ES-I3 (cell line): ENCODE measurements around the gene ATG10.

Source experiments
- H3K36me3 ChIP-seq: 2 replicates; pipeline ENCODE4 v1.6.1; 2013; ENCODE audit warnings: mild to moderate bottlenecking, low read length, control low read depth, moderate library complexity; ENCODE audit not compliant: insufficient read depth
- H3K4me1 ChIP-seq: 2 replicates; pipeline ENCODE4 v1.6.1; 2013; ENCODE audit warnings: mild to moderate bottlenecking, control low read depth, low read length; ENCODE audit not compliant: insufficient read depth
- H3K9ac ChIP-seq: 2 replicates; pipeline ENCODE4 v1.6.1; 2013; ENCODE audit warnings: low read depth, mild to moderate bottlenecking, low read length, moderate library complexity
- H3K9me3 ChIP-seq: 2 replicates; pipeline ENCODE4 v1.6.1; 2013; ENCODE audit warnings: mild to moderate bottlenecking, low read length, moderate library complexity; ENCODE audit not compliant: control insufficient read depth, insufficient read depth

ATG10 gene

DNA sequence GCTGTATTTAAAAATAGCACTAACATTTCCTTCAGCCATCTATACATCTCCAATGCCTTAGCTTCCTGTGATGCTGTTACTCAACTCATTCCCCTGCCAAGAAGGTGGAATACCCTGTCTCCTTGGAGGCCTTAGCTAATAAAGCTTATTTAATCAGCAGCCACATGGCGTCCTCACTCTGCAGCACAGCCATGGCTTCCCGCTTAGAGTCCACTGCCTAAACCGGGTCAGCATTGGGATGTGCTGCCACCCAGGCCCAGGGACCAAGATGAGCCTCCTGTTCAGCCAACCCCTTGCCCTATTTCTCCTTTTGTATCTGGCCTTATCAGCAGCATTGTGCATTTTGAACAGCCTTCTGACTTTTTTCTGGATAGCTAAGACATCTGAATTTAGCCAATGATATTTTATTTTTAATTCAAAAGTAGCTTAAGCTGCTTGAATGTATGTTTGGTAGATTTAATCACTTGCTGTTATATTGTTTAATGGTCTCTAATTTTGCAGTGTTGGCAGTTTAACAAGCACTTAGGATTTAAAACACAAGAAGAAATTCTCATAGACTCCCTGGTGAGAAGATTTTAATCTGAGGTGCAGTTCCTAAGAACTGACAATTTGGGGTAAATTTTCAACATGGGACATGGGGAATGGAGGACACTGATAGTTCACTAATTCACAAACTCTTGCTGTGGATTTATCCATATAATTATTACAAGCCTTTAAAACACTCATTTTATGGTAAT is 193.3 kb downstream of the ATG10 start:
- Histone ChIP-seq H3K4me1 (peaks cover 52% of the 10 kb centered on the region), H3K9me3 (no peaks in the 10 kb centered on the region), H3K36me3 (no peaks in the 10 kb centered on the region), H3K9ac (no peak overlapping the region)

DNA sequence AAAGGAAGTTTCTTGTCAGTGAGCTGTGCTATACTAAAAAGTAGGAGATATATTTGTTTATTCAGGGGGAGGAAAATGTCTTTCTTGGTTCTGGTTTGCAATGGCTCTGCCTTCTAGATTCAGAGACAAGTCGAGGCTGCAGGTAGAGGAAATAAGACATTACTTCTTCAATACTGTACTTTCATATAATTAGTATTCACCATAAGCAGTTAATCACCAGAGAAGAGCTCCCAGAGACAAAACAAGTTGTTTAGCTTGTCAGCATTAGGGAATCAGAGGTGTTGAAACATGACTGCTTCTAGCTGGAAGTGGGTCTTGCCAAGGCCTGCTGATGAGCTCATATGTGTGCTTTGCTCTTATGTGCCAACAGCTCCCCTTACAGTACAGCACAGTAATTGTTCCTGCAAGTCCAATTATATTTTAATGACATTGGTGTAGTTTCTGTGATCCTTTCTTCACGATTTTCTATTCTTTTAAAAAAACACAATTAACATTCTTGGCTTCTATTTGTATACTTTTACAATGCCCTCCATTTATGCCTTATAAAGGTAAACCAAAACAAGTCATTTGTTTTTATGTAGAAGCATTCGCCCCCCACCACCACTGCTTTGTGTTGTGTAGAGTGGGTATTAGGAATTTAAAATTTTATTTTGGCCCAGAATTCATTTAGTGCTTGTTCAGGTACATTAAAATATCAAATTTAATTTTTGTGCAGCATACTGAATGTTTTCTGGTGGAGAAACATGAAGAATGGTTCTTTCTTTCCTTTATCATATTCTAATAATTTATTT is 194.1 kb downstream of the ATG10 start:
- no peaks in the 10 kb centered on the region for H3K9me3 ChIP-seq
- H3K36me3 ChIP-seq: no peaks in the 10 kb centered on the region
- H3K4me1 ChIP-seq: peaks cover 52% of the 10 kb centered on the region
- H3K9ac ChIP-seq: no peak overlapping the region

DNA sequence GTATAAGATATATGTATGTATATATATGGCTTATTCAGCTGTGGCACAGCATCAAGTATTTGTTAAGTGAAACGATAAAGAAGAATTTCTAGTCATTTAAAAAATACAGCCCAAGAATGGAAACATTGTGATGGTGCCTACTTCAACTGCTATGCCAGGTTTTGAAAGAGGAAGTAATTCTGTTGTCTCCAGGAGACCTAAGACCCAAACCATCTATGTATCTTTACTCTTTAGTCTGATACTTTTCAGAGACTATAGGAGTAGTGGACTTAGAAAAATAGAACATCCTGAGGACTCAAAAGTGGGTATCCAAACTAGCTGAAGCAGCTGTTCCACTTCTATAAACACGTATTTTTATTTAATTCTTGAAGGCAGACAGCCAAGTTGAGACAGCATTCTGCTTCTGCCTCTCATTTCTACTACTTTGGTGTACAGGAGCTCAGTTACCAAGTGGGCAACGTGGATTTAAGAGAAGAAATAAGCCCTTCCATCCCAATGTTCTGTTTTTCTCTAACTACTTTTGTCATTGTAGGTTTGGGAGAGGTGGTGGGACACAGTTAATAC is 195.6 kb downstream of the ATG10 start:
- H3K4me1 ChIP-seq: peaks cover 52% of the 10 kb centered on the region
- no peaks in the 10 kb centered on the region for H3K36me3 ChIP-seq
- H3K9ac ChIP-seq: no peak overlapping the region
- H3K9me3 ChIP-seq: no peaks in the 10 kb centered on the region

DNA sequence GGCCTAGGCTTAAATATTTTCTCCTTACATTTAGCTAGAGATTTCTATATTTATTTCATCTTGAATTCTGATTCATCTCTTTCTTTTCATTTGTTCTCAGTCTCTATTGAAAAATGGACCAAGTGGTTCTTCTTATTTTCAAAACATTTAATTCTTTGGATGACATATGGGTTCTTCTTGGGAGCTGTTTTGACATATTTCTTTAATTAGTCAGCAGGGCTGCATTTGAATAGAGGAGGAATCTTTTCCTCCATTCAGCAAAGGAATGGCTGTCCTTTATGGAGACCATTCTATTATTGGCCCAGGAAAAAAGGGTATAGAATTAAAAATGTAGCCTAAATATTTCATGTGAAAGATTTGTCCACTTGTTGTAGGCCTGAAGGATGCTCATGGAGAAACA is 196.5 kb downstream of the ATG10 start:
- no peaks in the 10 kb centered on the region for H3K36me3 ChIP-seq
- no peaks in the 10 kb centered on the region for H3K9me3 ChIP-seq
- 0 out of 2 replicates have a peak overlapping the region, but pooled peaks have one; percentile 6 for H3K9ac ChIP-seq
- H3K4me1 ChIP-seq: peaks cover 52% of the 10 kb centered on the region

DNA sequence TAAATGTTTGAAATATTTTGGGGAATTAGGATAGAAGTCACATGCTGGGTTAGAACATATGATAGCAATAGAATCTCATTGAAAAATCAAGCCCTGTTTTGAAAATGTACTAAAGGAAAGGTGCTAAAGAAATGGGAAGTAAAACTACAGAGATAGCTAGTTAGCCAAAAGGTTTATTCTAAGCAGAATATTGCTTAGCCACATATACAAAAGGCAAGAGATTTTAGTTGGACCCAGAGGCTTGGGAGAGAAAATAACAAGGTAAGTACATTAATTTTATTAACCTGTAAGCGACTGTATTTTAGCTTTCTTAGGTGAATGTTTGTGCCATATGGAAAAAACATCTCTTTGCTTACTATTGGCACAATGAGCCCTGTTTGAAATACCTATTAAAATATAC is 198.1 kb downstream of the ATG10 start:
- peaks cover 43% of the 10 kb centered on the region for H3K4me1 ChIP-seq
- no peak overlapping the region for H3K9ac ChIP-seq
- no peaks in the 10 kb centered on the region for H3K9me3 ChIP-seq
- no peaks in the 10 kb centered on the region for H3K36me3 ChIP-seq

DNA sequence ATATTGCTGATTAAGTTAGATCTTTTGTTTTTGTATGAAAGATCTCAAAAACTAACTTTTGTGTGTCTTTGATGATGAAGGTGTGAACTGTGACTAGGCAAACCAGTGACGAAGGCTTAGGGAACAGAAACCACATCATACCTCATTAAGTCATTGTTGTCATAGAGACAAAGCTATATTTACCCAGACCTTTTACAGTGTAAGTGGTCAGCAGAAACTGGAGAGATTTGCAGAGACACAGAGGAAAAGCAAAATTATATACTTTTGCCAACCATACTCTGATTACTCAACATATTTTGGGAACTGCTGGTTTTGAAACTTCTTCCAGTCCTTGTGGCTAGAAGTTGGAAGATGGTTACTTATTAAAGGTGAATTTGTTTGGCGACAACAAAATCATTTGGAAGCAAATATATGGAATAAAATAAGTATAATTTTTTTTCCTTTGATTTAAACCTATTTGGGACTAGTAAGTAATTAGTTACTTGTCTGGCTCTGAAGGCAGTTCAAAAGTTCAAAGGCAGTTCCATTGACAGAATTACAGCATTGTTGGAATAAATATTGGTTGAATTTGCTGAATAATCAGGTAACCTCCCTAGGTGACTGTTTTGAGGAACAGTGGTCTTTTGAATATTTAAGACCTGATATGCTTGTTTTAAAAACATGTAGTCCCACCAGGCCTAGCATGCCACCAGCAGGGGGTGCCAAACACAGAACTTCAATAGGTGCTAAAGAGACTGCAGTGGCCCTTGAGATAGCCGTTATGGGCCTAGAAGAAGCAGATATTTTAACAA is 202.5 kb downstream of the ATG10 start:
- no peaks in the 10 kb centered on the region for H3K36me3 ChIP-seq
- H3K9ac ChIP-seq: no peak overlapping the region
- peaks cover 4% of the 10 kb centered on the region; the same call in 1 of the 2 replicates for H3K4me1 ChIP-seq
- H3K9me3 ChIP-seq: no peaks in the 10 kb centered on the region

DNA sequence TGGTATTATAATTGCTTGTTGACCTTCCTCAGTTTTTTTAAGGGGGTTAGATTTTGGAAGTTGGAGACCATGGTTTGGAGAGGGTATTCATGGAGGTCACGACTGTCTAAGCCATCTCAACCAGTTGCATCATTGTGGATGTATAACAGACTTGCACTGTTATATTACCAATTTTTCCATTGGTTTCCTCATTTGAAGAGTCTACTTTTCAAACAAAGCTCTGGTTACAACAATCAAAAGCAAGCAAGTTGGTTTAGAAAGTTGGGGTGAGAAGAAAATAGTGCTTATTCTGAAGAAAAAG is 203.0 kb downstream of the ATG10 start:
- H3K4me1 ChIP-seq: peaks cover 4% of the 10 kb centered on the region; the same call in 1 of the 2 replicates
- no peaks in the 10 kb centered on the region for H3K9me3 ChIP-seq
- no peaks in the 10 kb centered on the region for H3K36me3 ChIP-seq
- H3K9ac ChIP-seq: no peak overlapping the region

DNA sequence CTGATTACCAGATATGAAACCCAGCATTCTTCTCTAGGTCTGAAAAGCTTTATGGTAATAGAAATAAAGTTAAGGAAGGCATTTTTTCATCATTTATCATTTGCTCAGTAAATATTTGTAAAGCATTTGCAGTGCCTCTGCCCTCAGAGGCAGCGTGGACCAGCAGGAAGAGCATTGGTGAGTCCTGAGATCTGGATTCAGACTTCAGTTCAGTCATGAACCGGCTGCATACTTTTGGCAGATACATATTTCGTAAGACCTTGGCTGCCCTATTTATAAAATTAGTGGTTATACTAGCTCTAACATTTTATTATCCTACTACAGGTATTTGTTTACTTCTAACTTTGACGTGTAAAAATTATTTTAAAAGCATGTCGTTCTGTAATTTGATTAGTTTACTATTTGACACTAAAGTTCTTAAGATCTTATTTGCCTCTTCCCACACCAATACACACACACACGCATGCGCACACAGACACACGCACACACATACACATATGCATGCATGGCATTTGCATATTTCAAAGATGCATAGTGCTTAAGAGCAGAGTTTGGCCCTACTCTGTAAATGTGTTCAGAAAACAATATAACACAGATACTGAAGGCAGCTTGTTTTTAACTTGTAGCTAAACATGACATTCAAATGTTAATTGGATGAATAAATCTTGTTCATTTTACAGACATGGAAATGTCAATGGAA is 204.4 kb downstream of the ATG10 start:
- Histone ChIP-seq H3K36me3 (no peaks in the 10 kb centered on the region), H3K9me3 (no peaks in the 10 kb centered on the region), H3K4me1 (peaks cover 4% of the 10 kb centered on the region; the same call in 1 of the 2 replicates), H3K9ac (no peak overlapping the region)

DNA sequence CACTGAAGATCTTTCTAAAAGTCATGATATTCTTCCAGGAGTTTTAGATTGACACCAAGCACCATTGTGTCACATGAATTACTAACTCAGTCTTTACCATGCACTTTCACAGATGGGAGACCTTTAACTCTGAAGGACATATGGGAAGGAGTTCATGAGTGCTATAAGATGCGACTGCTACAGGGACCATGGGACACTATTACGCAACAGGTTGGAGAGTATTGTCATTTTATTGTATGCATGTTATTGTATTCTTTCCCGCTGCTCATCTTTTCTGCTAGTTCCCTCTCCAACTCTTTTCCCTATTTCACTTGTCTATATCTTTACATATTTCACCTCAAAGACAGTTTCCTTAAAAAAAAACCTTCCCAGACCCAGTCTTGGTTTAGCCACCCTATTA is 206.6 kb downstream of the ATG10 start:
- no peaks in the 10 kb centered on the region for H3K36me3 ChIP-seq
- H3K9ac ChIP-seq: no peak overlapping the region
- no peaks in the 10 kb centered on the region for H3K9me3 ChIP-seq
- peaks cover 4% of the 10 kb centered on the region; the same call in 1 of the 2 replicates for H3K4me1 ChIP-seq

DNA sequence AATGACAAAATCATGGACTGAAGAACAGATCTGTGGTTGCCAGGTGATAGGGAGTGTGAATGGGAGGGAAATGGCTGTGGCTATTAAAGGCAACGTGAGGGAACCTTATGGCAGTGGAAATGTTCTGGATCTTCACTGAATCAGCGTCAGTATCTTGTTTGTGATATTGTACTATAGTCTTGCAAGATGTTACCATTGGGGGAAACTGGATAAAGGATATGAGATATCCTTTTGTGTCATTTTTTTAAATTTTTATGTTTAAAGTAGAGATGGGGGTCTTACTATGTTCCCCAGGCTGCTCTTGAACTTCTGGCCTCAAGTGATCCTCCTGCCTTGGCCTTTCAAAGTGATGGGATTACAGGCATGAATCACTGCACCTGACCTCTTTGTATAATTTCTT is 210.8 kb downstream of the ATG10 start:
- Histone ChIP-seq H3K36me3 (no peaks in the 10 kb centered on the region), H3K9me3 (no peaks in the 10 kb centered on the region), H3K9ac (no peak overlapping the region), H3K4me1 (no peaks in the 10 kb centered on the region)

DNA sequence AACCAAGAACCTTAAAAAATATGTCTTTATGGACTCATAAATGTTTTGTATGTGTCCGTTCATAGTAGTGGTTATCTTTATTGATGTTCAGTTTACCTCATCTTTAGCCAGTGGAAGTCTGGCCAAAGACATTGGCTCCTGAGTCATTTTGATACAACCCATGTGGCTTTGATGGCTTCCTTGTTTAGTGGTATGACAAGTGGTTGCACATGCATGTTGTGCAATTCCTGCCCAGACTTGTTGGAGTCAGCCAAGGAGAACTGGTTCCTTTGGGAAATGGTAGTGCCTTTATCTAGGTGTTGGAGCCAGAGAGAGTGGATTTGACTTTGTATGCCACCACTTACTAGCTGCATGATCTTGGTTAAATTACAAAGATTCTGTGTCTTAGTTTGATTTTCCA is 212.0 kb downstream of the ATG10 start:
- Histone ChIP-seq H3K4me1 (no peaks in the 10 kb centered on the region), H3K36me3 (no peaks in the 10 kb centered on the region), H3K9ac (no peak overlapping the region), H3K9me3 (no peaks in the 10 kb centered on the region)

DNA sequence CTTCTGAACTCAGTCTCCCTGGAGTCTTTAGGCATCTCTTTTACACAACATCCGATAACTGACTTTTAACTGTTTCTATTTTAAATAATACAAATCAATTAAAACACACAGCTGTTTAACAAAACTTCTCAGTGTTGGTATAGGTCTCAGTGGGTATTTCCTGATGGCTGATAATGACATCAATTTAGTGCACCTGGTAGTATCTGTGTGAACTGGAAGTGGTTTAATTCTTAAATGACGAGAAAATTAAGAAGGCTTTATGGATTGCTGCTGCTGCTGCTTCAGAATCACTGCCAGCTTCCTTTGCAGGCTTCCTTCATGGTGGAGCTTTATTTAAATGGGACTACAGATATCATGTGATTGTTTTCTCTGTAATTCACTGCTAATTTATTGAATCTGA is 214.0 kb downstream of the ATG10 start:
- H3K4me1 ChIP-seq: no peaks in the 10 kb centered on the region
- H3K9ac ChIP-seq: no peak overlapping the region
- no peaks in the 10 kb centered on the region for H3K36me3 ChIP-seq
- H3K9me3 ChIP-seq: no peaks in the 10 kb centered on the region

DNA sequence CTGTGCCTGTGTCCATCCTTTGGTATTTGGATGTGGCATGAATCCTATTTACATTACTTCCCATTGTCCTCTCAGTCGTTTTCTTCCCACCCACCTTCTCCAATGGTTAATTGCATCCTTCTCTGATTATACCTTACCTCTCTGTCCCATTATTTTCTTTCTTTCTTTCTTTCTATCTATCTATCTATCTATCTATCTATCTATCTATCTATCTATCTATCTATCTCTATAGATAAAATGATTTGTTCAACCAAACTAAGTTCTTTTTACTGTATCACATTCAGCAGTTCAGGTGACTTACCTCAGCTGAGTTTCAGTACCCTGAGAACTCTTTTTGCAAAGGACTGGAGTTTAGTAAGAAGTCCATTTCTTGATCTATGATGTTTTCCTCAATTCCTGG is 225.7 kb downstream of the ATG10 start:
- H3K36me3 ChIP-seq: no peaks in the 10 kb centered on the region
- no peaks in the 10 kb centered on the region for H3K4me1 ChIP-seq
- no peaks in the 10 kb centered on the region for H3K9me3 ChIP-seq
- H3K9ac ChIP-seq: no peak overlapping the region

DNA sequence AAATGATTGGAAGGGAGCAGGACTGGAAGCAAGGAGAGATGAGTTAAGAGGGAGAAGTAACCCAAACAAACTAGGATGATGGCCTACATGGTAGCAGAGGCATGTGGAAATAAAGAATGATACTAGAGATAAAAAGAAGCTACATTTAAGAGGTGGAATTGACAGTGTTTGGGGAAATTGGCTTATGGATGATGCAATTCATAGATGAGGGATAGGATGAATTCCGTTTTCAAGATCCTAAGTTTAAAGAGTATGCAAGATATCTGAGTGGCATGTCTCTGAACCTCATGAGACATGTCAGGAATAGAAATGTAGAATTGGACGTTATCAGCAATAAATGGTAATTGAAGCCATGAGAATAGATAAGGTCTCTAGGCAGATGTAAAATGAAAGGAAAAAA is 232.7 kb downstream of the ATG10 start:
- Histone ChIP-seq H3K4me1 (no peaks in the 10 kb centered on the region), H3K36me3 (no peaks in the 10 kb centered on the region), H3K9me3 (no peaks in the 10 kb centered on the region), H3K9ac (no peak overlapping the region)
